GM11168 (cell line): ENCODE results near the gene ZER1.
"Not testable (repeated sequence)": the region's sequence is repeated elsewhere in the genome, so short reads cannot be mapped to it uniquely, and the experiment has no call there.

Experiments
- in situ Hi-C: fragments of 300-500 bp; cut with MboI; formaldehyde crosslinking; loops from one replicate; pipeline ENCODE4 v1.12.0; 2022; ENCODE audit warnings: low sequenced_read_pairs; ENCODE audit not compliant: unreplicated experiment

The ZER1 gene

GRCh38 chr9:128771745-128772519 is at the start of gene ZER1:
Gene ZER1, minus strand, starts transcription at chr9:128771927. Its CDS starts 16,362 bp downstream, at chr9:128755565.
- in situ Hi-C loops: no loop called here

- in situ Hi-C loops: no loop called here
Measured at GRCh38 chr9:128820665-128821583, 49.2 kb upstream of the ZER1 start.

DNA sequence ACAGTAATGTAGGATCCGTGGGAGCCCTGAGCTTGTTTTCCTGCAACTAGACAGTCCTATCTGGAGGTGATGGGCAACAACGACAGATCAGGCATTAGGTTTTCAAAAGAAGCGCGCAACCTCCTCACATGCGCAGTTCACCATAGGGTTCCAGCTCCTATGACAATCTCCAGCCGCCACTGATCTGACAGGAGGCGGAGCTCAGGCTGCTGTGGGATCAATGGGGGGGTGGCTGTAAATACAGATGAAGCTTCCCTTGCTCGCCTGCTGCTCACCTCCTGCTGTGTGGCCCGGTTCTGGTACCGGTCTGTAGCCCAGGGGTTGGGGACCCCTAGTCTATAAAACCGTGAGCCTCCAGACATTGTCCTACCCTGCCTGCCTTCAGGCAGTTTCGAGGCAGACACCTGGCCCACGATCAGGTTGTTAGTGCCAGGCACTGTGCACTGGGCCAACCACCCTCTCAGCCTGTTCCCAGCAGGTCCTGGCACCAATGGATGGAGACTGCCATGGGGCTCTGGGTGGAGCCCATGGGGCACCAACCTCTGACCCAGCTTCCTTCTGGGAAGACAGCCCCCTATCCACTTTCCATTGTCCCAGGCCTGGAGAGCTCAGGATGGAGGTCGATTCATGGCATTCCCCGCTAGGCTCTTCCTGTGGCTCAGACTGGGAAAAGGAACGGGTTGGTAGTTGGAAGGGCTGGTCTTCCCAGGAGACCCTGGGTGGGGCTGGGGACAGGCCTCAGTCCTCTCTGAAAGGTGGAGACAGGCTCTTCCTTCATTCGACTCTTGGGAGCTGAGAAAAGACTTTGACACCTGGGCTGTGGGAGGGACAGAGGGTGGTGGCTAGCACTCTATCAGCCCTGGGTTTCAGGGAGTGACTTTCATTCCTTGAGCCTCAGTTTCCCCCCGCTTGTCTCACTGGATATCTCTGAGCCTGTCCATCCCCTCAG is 48.3 kb upstream of the ZER1 start:
- in situ Hi-C loops: no loop called here

- in situ Hi-C loops: no loop called here
Measured at GRCh38 chr9:128818839-128819715, 47.4 kb upstream of the ZER1 start.

DNA sequence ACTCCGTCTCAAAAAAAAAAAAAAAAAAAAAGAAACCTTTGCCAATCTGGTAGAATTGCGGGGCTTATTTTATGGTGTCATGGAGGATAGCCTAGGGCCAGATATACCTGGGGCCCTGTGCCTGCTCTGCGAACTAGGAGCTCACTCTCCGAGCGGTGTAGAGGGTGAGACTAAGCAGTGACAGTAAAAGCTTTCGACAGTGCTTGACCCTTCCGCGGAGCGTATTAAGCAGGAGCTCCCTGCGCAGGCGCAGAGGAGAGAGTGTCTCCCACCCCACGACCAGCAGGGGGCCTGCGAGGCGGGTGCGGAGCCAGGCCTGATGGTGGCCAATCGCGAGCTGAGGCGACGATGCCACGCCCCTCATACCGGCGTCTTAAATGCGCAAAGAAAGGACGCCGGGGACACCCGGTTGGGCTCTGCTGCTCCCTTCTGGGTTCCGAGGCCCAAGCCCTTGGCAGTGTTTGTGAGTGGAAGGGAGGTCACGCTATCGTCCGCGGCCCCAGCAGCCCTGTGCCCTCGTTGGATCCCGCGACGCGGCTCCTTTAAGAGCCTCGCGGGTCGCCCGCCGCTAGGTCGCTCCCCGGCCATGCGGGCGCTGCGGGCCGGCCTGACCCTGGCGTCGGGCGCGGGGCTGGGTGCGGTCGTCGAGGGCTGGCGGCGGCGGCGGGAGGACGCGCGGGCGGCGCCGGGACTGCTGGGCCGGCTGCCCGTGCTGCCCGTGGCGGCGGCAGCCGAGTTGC is 46.5 kb upstream of the ZER1 start, which contains the start of gene ENDOG:
ENDOG (plus strand) TSS at position 402 of the 740 bp plus-strand sequence; CDS start at position 587, 185 bp downstream.
- in situ Hi-C loops: no loop called here

- in situ Hi-C loops: no loop called here
Measured at GRCh38 chr9:128810873-128811272, 39.1 kb upstream of the ZER1 start.

GRCh38 chr9:128809831-128810230 is 38.1 kb upstream of the ZER1 start:
- in situ Hi-C loops: no loop called here

- in situ Hi-C loops: no loop called here
Measured at GRCh38 chr9:128809036-128809599, 37.4 kb upstream of the ZER1 start.

DNA sequence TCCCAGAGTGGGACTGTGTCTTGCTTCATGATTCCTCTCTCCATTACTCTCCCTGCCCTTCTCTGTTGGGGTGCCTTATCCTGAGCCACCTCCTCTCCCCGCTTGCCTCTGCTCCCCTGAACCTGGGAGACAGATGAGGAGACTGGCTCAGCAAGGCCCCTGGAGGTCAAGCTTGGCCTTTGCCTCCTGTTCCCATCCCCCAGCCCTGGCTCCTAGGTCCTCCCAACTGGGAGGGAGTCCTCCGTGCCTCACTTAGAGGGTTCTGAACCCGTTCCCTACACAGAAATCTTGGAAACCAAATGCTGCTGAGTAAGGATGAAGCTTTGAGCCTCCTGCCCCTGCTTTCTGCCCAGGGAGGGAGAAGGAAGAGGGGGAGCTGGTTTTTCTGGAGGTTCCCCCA is 36.8 kb upstream of the ZER1 start:
- in situ Hi-C loops: no loop called here

DNA sequence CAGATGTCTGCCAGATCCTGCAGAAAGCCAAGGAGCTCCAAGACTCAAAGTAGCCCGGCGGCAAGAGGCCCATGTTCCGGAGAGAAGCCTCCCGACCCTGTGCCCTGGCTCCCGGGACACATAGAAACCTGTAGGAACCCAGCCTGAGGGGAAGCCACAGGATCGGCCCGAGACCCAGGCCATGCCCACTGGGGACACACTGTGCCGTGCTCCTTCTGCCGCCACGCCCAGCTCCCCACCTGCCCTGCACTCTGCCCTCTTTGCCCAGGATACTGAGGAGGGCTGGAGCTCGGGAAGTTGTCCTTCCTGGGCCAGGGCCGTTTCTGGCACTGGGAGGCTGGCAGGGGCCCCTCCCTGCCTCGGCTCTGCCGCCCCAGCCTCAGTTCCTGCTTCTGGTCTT is 36.1 kb upstream of the ZER1 start:
- in situ Hi-C loops: no loop called here

- in situ Hi-C loops: no loop called here
Measured at GRCh38 chr9:128805661-128806060, 33.9 kb upstream of the ZER1 start.

DNA sequence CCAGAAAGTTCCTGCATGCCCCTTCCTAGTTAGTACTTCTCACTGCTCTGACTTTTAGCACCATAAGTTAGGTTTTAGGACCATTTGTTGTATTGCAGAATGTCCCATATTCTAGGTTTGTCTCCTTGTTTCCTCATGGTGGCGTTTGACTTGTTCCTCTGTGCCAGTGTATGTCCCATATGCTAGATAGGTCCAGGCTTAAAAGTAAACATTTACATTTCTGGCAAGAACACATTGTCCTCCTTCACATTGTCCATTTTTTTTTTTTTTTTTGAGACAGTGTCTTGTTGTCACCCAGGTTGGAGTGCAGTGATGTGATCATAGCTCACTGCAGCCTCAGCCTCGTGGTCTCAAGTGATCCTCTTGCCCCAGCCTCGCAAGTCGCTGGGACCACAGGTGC is 30.8 kb upstream of the ZER1 start:
- in situ Hi-C loops: no loop called here

- in situ Hi-C loops: no loop called here
Measured at GRCh38 chr9:128800061-128800460, 28.3 kb upstream of the ZER1 start.

- in situ Hi-C loops: no loop called here
Measured at GRCh38 chr9:128798896-128799295, 27.2 kb upstream of the ZER1 start.

GRCh38 chr9:128794961-128795360 is 23.2 kb upstream of the ZER1 start:
- in situ Hi-C loops: not testable (repeated sequence)

- in situ Hi-C loops: no loop called here
Measured at GRCh38 chr9:128792978-128793686, 21.4 kb upstream of the ZER1 start.

DNA sequence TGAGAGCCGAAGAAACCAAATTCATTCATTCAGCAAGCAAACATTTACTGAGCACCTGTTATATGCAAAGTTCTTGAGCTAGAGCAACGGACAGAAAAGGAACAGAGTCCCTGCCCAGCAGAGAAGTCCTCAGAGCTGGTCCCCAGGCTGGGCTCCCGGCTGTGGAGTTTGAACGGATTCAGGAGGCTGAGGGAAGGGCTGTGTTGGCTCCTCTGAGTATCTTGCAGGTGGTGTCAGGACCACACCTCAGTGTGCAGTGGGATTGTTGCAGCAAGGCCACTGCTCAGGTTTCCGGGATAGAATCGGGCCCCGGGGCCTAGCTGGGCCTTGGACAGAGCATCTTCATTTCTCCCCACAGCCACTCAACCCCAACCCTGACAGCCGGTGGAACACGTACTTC is 20.4 kb upstream of the ZER1 start:
- in situ Hi-C loops: no loop called here

- in situ Hi-C loops: no loop called here
Measured at GRCh38 chr9:128790536-128790935, 18.8 kb upstream of the ZER1 start.
